ENCODE data around the gene ABI2. TPM values are rescaled to one million over a fixed set of nuclear protein-coding genes. Genes with fewer than 3 reads are reported as not detected.

The ABI2 gene
- total and polyA plus RNA-seq, 3 donors from 2014 or later: 91.2 to 109 (median 106) TPM

DNA sequence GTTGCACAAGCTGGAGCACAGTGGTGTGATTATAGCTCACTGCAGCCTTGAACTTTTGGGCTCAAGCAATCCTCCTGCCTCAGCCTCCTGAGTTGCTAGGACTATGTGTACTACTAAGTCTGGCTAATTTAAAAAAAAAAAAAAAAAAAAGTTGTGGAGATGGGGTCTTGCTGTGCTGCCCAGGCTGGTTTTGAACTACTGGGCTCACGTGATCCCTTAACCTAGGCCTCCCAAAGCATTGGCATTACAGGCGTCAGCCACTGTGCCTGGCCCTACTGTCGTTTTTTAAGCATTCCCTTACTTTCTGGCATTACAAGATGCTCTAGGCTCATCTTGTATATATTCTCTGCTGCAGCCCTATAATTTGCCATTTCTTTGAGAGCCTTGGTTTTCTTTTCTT lies 118.6 kb downstream of the ABI2 start:
- no peak overlapping the region for H3K4me3 ChIP-seq
- no peaks in the 10 kb centered on the region for H3K4me1 ChIP-seq
- no peaks in the 10 kb centered on the region for H3K36me3 ChIP-seq (ENCODE audit: low read depth, missing control alignments)
- H3K9me3 ChIP-seq: no peaks in the 10 kb centered on the region
- no peaks in the 10 kb centered on the region for H3K27me3 ChIP-seq
- no peak overlapping the region for H3K27ac ChIP-seq
- intact Hi-C loops (cut with DNase I; ENCODE audit: low total_unique reads): no loop called here
- no peak for DNase-seq
- 89 to 97% methylated on average over 3 of the region's 3 CpGs for WGBS, 2 donors
- no peak for TF ChIP-seq POLR2A (IDR thresholded peaks at IDR 0.05)
- TF ChIP-seq, protein P1, sequence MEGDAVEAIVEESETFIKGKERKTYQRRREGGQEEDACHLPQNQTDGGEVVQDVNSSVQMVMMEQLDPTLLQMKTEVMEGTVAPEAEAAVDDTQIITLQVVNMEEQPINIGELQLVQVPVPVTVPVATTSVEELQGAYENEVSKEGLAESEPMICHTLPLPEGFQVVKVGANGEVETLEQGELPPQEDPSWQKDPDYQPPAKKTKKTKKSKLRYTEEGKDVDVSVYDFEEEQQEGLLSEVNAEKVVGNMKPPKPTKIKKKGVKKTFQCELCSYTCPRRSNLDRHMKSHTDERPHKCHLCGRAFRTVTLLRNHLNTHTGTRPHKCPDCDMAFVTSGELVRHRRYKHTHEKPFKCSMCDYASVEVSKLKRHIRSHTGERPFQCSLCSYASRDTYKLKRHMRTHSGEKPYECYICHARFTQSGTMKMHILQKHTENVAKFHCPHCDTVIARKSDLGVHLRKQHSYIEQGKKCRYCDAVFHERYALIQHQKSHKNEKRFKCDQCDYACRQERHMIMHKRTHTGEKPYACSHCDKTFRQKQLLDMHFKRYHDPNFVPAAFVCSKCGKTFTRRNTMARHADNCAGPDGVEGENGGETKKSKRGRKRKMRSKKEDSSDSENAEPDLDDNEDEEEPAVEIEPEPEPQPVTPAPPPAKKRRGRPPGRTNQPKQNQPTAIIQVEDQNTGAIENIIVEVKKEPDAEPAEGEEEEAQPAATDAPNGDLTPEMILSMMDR (IDR thresholded peaks at IDR 0.05): no peak

GRCh38 chr2:203450561-203450960 lies 122.4 kb downstream of the ABI2 start:
- Histone ChIP-seq H3K4me1 (no peaks in the 10 kb centered on the region), H3K27me3 (no peaks in the 10 kb centered on the region), H3K9me3 (no peaks in the 10 kb centered on the region), H3K4me3 (no peak overlapping the region), H3K27ac (no peak overlapping the region), H3K36me3 (ENCODE audit: low read depth, missing control alignments) (no peaks in the 10 kb centered on the region)
- no peak for DNase-seq
- 90 to 94% methylated on average over 3 of the region's 3 CpGs for WGBS, 2 donors
- TF ChIP-seq, protein P1 (IDR thresholded peaks at IDR 0.05): no peak
- no peak for TF ChIP-seq POLR2A (IDR thresholded peaks at IDR 0.05)
- intact Hi-C loops (cut with DNase I; ENCODE audit: low total_unique reads): no loop called here

DNA sequence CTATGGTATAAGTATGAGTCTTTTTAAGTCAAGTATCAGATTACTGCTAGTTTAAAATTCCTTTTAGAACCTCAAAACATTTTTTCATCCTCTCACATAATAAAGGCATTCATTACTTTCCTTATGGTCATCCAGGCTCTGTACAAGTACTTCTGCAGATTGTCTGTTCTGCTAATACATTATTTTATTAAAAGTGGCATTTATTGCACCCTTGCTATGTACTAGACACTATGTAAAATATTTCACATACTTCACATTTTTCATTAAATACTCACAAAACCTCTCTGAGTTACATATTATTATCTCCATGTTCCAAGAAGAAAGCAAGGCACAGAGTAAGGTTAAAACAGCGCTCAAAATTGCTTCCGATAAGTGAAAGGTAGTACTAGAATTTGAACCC lies 122.8 kb downstream of the ABI2 start:
- no peak for DNase-seq
- H3K9me3 ChIP-seq: no peaks in the 10 kb centered on the region
- no peaks in the 10 kb centered on the region for H3K4me1 ChIP-seq
- H3K36me3 ChIP-seq (ENCODE audit: low read depth, missing control alignments): no peaks in the 10 kb centered on the region
- WGBS, 2 donors: 89 to 93% methylated on average over 2 of the region's 2 CpGs
- TF ChIP-seq POLR2A (IDR thresholded peaks at IDR 0.05): no peak
- TF ChIP-seq, protein P1 (IDR thresholded peaks at IDR 0.05): no peak
- no peaks in the 10 kb centered on the region for H3K27me3 ChIP-seq
- intact Hi-C loops (cut with DNase I; ENCODE audit: low total_unique reads): no loop called here
- no peak overlapping the region for H3K4me3 ChIP-seq
- H3K27ac ChIP-seq: no peak overlapping the region

DNA sequence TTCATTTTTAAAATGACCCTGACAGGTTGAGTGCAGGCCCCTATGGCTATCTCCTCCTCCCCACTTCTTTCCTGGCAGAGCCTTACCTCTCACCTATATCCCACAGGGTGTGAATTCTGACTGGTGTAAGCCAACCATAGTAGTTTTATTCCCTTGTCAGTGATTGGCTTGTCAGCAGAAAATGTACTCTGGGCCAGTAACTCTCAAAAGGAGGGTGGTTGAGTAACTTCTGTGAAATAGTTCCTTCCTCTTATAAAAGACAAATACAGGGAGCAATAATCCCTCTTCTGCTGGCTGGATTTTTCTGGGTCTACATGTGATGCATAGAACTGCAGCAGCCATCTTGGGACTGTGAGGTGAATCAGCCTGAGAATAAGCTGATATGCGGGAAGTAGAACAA lies 123.5 kb downstream of the ABI2 start:
- no peak for TF ChIP-seq POLR2A (IDR thresholded peaks at IDR 0.05)
- TF ChIP-seq, protein P1 (IDR thresholded peaks at IDR 0.05): no peak
- no peaks in the 10 kb centered on the region for H3K27me3 ChIP-seq
- 94 to 95% methylated on average over 1 of the region's 1 CpG for WGBS, 2 donors
- H3K4me3 ChIP-seq: no peak overlapping the region
- intact Hi-C loops (cut with DNase I; ENCODE audit: low total_unique reads): no loop called here
- no peaks in the 10 kb centered on the region for H3K9me3 ChIP-seq
- H3K4me1 ChIP-seq: no peaks in the 10 kb centered on the region
- no peak for DNase-seq
- no peaks in the 10 kb centered on the region for H3K36me3 ChIP-seq (ENCODE audit: low read depth, missing control alignments)
- H3K27ac ChIP-seq: no peak overlapping the region

- Histone ChIP-seq H3K27ac (no peak overlapping the region), H3K27me3 (no peaks in the 10 kb centered on the region), H3K9me3 (no peaks in the 10 kb centered on the region), H3K4me1 (no peaks in the 10 kb centered on the region), H3K36me3 (ENCODE audit: low read depth, missing control alignments) (no peaks in the 10 kb centered on the region), H3K4me3 (no peak overlapping the region)
- intact Hi-C loops (cut with DNase I; ENCODE audit: low total_unique reads): no loop called here
- TF ChIP-seq, protein P1 (IDR thresholded peaks at IDR 0.05): peak; percentile 45 to 69 (median 63)
- no peak for TF ChIP-seq POLR2A (IDR thresholded peaks at IDR 0.05)
- 17 to 36% methylated on average over 1 of the region's 1 CpG for WGBS, 2 donors
- peak; percentile 35 for DNase-seq
These were observed 125.8 kb downstream of the ABI2 start for GRCh38 chr2:203453858-203454451.
